ENCODE data around the gene NRN1L. TPM values are rescaled to one million over a fixed set of nuclear protein-coding genes. Genes with fewer than 3 reads are reported as not detected.

NRN1L gene
- total RNA-seq, 1 experiment from 2014 or later = not detected

DNA sequence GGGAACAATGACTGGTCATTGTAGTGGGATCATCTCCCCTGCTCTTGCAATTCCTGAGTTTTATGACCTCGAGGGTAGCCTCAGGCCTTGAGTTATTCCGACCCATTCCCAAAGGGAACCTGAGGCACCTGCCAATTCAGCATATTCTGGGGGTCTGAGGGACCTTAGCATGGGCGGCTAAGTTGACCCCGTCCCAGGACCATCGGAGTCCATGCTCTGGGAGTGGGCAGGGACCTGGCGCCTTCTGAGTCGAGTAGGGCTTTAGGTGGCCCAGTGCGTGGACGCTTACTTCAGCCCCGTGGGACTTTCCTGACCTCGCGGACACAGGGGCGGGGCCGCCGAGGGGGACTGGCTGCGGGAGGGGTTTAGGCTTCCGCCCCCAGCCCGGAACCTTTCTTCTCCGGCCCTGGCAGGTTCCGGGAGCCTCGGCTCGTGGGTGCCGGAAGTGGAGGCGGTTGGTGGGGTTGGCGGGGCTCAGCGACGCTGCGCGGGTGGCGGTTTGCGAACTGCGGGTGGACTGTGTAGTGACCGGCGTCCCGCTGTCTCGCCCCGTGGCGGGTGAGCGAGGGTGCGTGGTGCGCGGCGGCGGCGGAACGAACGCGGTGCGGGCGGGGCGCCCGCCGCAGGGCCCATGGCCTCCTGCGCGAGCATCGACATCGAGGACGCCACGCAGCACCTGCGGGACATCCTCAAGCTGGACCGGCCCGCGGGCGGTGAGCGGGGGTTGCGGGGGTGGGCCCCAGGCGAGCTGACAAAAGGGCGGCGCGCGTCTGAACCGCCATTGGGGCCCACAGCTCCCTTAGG is 11.9 kb upstream of the NRN1L start, which contains the start of gene EDC4:
Gene EDC4, plus strand, starts transcription at position 422 of the 804 bp plus-strand sequence. Its CDS starts 210 bp downstream, at position 632.
- no peak for TF ChIP-seq EZH2 (IDR thresholded peaks at IDR 0.05; ENCODE audit: low read depth)
- no peak for TF ChIP-seq CTCF (conservative IDR thresholded peaks at IDR 0.05)
- POLR2A ChIA-PET (ENCODE audit: unreplicated experiment) = no interaction called here
- Histone ChIP-seq H3K27ac (peak within 1 kb of the TSS; percentile 21; the same call in 1 of the 2 replicates), H3K4me3 (peak within 1 kb of the TSS; percentile 83), H3K4me2 (peak within 1 kb of the TSS; percentile 85), H3F3A (ENCODE audit: insufficient read depth, low read depth) (peaks cover 21% of the 10 kb centered on the region), H3K4me1 (replicated peaks; ENCODE audit: insufficient read depth) (peaks cover 11% of the 10 kb centered on the region; the same call in 1 of the 2 replicates), H3K9me3 (ENCODE audit: insufficient read depth, low read depth) (no peaks in the 10 kb centered on the region), H2AFZ (peak within 1 kb of the TSS; percentile 88), H3K27me3 (ENCODE audit: insufficient read depth, low read depth) (no peaks in the 10 kb centered on the region), H3K9me2 (ENCODE audit: insufficient read depth) (no peaks in the 10 kb centered on the region), H3K79me2 (ENCODE audit: low read depth) (peaks cover 30% of the 10 kb centered on the region), H3K36me3 (ENCODE audit: low read depth) (peaks cover 14% of the 10 kb centered on the region), H4K20me1 (ENCODE audit: insufficient read depth) (peaks cover 9% of the 10 kb centered on the region)
- intact Hi-C loops (cut with micrococcal nuclease; ENCODE audit: unreplicated experiment) = no loop called here
- peak; percentile 50 to 76 for DNase-seq
- no TSS peak for BruUV-seq (replicated peaks)
- CTCF ChIA-PET = interaction anchor here (0.6 to 0.7 kb wide), 3 partner anchors 56 to 168 kb away, joined by 4 to 6 read pairs (median 6); no protein-coding TSS in a partner anchor

DNA sequence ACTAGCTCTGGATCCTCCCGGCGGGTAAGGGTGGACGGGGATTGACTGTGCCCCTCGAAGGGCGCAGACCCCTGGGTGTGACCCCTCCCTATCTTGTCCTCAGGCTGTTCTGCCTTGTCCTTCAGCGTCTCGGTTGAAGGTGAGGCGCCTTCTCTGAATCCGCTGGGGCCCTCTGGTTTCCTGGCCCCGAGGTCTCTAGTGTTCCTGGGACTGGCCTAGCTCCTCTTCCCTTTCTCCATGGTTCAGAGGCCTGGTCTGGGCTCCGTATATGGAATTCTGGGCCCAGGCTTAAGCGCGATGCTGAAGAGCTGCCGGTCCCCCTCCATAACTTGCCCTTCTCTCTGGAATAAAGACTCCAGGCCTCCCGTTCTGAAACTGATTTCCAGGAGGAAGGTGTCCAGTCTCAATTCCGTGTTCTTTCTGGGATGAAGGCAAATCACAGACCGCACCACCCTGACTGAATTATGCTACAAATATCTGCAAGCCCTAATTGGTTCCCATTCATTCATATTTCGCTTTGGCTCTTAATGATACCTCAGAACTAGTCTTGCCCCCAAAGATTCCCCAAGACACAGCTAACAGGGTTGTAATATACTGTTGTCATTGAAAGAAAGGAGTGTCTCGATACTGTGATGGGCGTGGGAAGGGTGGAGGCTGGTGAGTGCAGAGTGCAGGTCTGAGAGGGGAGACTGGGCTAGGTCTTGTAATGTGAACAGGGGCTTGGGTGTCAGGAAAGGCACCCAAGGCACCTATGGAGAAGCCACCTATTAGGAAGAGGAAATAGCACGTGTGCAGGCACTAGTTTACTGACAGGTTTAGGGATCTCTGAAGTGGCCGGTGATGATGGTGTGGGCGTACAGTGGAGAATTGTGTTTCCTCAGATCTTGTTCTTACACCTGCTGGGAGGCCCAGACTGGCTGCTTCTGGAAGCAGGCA is 11.0 kb upstream of the NRN1L start:
- peaks cover 16% of the 10 kb centered on the region for H3K36me3 ChIP-seq (ENCODE audit: low read depth)
- ChIA-PET CTCF (interaction anchor here (0.6 to 0.7 kb wide), 4 partner anchors 57 to 167 kb away, joined by 3 to 6 read pairs (median 5); partner anchors contain the start of genes RANBP10 and TSNAXIP1), POLR2A (ENCODE audit: unreplicated experiment) (no interaction called here)
- peak overlapping the region; percentile 88 for H2AFZ ChIP-seq
- H3K4me1 ChIP-seq (replicated peaks; ENCODE audit: insufficient read depth) = peaks cover 11% of the 10 kb centered on the region; the same call in 1 of the 2 replicates
- TF ChIP-seq EZH2 (IDR thresholded peaks at IDR 0.05; ENCODE audit: low read depth) (no peak), CTCF (conservative IDR thresholded peaks at IDR 0.05) (no peak)
- H3K27ac ChIP-seq = no peak overlapping the region
- H3K4me2 ChIP-seq = peak overlapping the region; percentile 85
- peaks cover 17% of the 10 kb centered on the region for H3F3A ChIP-seq (ENCODE audit: insufficient read depth, low read depth)
- H3K79me2 ChIP-seq (ENCODE audit: low read depth) = peaks cover 30% of the 10 kb centered on the region
- TSS peak; percentile 30 for BruUV-seq (replicated peaks)
- peaks cover 9% of the 10 kb centered on the region for H4K20me1 ChIP-seq (ENCODE audit: insufficient read depth)
- intact Hi-C loops (cut with micrococcal nuclease; ENCODE audit: unreplicated experiment) = no loop called here
- H3K9me2 ChIP-seq (ENCODE audit: insufficient read depth) = no peaks in the 10 kb centered on the region
- no peak for DNase-seq
- H3K9me3 ChIP-seq (ENCODE audit: insufficient read depth, low read depth) = no peaks in the 10 kb centered on the region
- H3K4me3 ChIP-seq = peak overlapping the region; percentile 83
- no peaks in the 10 kb centered on the region for H3K27me3 ChIP-seq (ENCODE audit: insufficient read depth, low read depth)

GRCh38 chr16:67874372-67874771 is 10.3 kb upstream of the NRN1L start:
- ChIA-PET POLR2A (ENCODE audit: unreplicated experiment) (no interaction called here), CTCF (interaction anchor here (0.7 kb wide), 1 partner anchor 68 kb away, joined by 3 read pairs; the partner anchor contains the start of genes RANBP10 and TSNAXIP1)
- H3K4me3 ChIP-seq = peak overlapping the region; percentile 83
- peak overlapping the region; percentile 85 for H3K4me2 ChIP-seq
- TF ChIP-seq CTCF (conservative IDR thresholded peaks at IDR 0.05) (no peak), EZH2 (IDR thresholded peaks at IDR 0.05; ENCODE audit: low read depth) (no peak)
- peaks cover 30% of the 10 kb centered on the region for H3K79me2 ChIP-seq (ENCODE audit: low read depth)
- peaks cover 17% of the 10 kb centered on the region for H3F3A ChIP-seq (ENCODE audit: insufficient read depth, low read depth)
- H3K27ac ChIP-seq = no peak overlapping the region
- BruUV-seq (replicated peaks) = no TSS peak
- H3K36me3 ChIP-seq (ENCODE audit: low read depth) = peaks cover 14% of the 10 kb centered on the region
- peaks cover 9% of the 10 kb centered on the region for H4K20me1 ChIP-seq (ENCODE audit: insufficient read depth)
- no peak for DNase-seq
- H3K9me2 ChIP-seq (ENCODE audit: insufficient read depth) = no peaks in the 10 kb centered on the region
- no peaks in the 10 kb centered on the region for H3K27me3 ChIP-seq (ENCODE audit: insufficient read depth, low read depth)
- no peak overlapping the region for H2AFZ ChIP-seq
- peaks cover 11% of the 10 kb centered on the region; the same call in 1 of the 2 replicates for H3K4me1 ChIP-seq (replicated peaks; ENCODE audit: insufficient read depth)
- no peaks in the 10 kb centered on the region for H3K9me3 ChIP-seq (ENCODE audit: insufficient read depth, low read depth)
- intact Hi-C loops (cut with micrococcal nuclease; ENCODE audit: unreplicated experiment) = no loop called here

Data from PC-9 (cell line).